HG03558 (cell line): ENCODE data around the gene B9D2.

ENCODE experiments used
- ATAC-seq: cut with Tn5 transposase; IDR thresholded peaks from one replicate; pipeline ENCODE4 v1.9.1; 2021; ENCODE audit warnings: moderate number of reproducible peaks; ENCODE audit not compliant: unreplicated experiment; ENCODE audit errors: extremely low read depth

The B9D2 gene

GRCh38 chr19:41330946-41331678 lies 32.8 kb downstream of the B9D2 start:
- ATAC-seq: no peak

- ATAC-seq: no peak
Observed at GRCh38 chr19:41330481-41330880, 33.5 kb downstream of the B9D2 start.

GRCh38 chr19:41328842-41329225 lies 35.1 kb downstream of the B9D2 start:
- no peak for ATAC-seq

GRCh38 chr19:41328157-41328841 lies 35.6 kb downstream of the B9D2 start:
- no peak for ATAC-seq

- no peak for ATAC-seq
Observed at GRCh38 chr19:41327576-41328156, 36.3 kb downstream of the B9D2 start.

- ATAC-seq: no peak
Observed at GRCh38 chr19:41327076-41327575, 36.8 kb downstream of the B9D2 start.

- ATAC-seq: no peak
Observed at GRCh38 chr19:41325947-41326706, 37.8 kb downstream of the B9D2 start.

- no peak for ATAC-seq
Observed at GRCh38 chr19:41325640-41325946, 38.4 kb downstream of the B9D2 start.

GRCh38 chr19:41324921-41325639 lies 38.9 kb downstream of the B9D2 start:
- ATAC-seq: no peak

- ATAC-seq: no peak
Observed at GRCh38 chr19:41324231-41324702, 39.7 kb downstream of the B9D2 start.

GRCh38 chr19:41323430-41324125 lies 40.4 kb downstream of the B9D2 start:
- no peak for ATAC-seq

- no peak for ATAC-seq
Observed at GRCh38 chr19:41323023-41323422, 40.9 kb downstream of the B9D2 start.

- no peak for ATAC-seq
Observed at GRCh38 chr19:41322451-41322850, 41.5 kb downstream of the B9D2 start.

- no peak for ATAC-seq
Observed at GRCh38 chr19:41321600-41322270, 42.2 kb downstream of the B9D2 start.

GRCh38 chr19:41321204-41321599 lies 42.7 kb downstream of the B9D2 start:
- ATAC-seq: no peak

- ATAC-seq: no peak
Observed at GRCh38 chr19:41320568-41320967, 43.4 kb downstream of the B9D2 start.

- ATAC-seq: no peak
Observed at GRCh38 chr19:41320185-41320518, 43.8 kb downstream of the B9D2 start.

- no peak for ATAC-seq
Observed at GRCh38 chr19:41319500-41320184, 44.3 kb downstream of the B9D2 start.
